ENCODE measurements around the gene CCDC154. TPM values are rescaled to one million over a fixed set of nuclear protein-coding genes. Genes with fewer than 3 reads are reported as not detected.

The CCDC154 gene
- 0.55 TPM for polyA plus RNA-seq (2013, experiment 1 of 2)
- 0.57 TPM for polyA plus RNA-seq (2013, experiment 2 of 2)

DNA sequence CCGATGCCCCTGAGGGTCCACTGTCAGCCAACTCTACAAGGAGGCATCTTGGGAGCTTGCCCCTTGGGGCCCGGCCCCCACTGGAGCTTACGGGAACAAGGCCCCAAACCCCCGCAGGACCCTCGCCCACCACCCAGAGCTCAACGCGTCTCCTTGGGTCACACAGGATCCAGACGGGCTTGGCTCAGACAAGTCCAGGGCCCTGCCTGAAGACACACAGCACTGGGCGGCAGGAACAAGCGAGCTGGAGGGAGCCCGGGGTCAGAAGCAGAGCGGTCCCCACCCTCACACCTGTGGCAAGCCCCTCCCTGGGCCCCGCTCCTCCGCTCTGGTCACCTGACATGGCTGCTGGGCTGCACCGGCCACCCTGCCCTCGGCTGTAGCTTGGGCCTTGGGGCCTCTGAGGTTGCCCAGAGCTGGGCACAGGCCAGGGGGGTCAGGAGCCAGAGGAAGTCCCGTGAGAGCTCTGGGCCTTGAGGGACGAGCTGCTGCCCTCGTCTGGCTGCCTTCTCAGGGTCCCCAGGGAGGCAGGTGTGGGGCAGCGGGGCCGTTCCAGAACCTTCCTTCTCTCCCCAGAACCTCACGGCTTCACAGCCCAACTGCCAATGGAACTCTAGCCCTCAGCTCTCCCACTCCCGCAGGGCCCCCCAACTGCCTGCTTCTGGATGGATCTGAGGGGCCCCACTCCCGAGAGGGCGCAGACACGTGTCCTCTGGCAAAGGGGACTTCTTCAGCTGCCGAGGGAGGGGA, at the start of gene CCDC154:
CCDC154 (minus strand) TSS at position 577 of the 750 bp plus-strand sequence; CDS start at position 343, 234 bp downstream.
- Histone ChIP-seq H3K4me1 (ENCODE audit: insufficient read depth, low read length) (no peaks in the 10 kb centered on the region), H3K9me3 (ENCODE audit: insufficient read depth, low read depth, low read length) (no peaks in the 10 kb centered on the region), H3K27me3 (ENCODE audit: insufficient read depth, low read length) (no peaks in the 10 kb centered on the region), H3K27ac (ENCODE audit: low read depth, low read length) (no peak within 1 kb of the TSS), H3K9ac (ENCODE audit: low read depth, low read length) (no peak within 1 kb of the TSS; the same call in 1 of the 2 replicates), H3K36me3 (ENCODE audit: insufficient read depth, low read length) (peaks cover 16% of the 10 kb centered on the region), H3K4me3 (ENCODE audit: low read length) (no peak within 1 kb of the TSS)
- 92% methylated on average over 27 of the region's 27 CpGs for WGBS

DNA sequence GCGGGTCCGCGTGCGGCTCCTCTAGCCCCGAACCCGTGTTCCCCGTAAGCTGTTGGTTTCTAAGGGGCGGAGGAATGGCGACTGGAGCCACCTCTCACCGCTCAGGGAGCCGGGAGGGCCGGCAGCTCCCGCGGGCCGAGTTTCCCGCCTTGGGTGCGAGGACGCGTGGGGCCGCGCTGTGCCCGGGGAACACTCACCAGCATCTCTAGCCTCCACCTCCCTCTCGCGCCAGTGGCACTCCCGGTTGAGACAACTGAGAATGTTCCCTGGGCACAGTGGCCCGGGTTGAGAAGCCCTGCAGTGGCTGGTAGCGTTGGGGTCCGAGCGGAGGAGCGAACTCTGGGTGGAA, 49.4 kb upstream of the CCDC154 start:
- Histone ChIP-seq H3K4me3 (ENCODE audit: low read length) (peak overlapping the region; percentile 78), H3K27ac (ENCODE audit: low read depth, low read length) (peak overlapping the region; percentile 87), H3K9me3 (ENCODE audit: insufficient read depth, low read depth, low read length) (no peaks in the 10 kb centered on the region), H3K36me3 (ENCODE audit: insufficient read depth, low read length) (peaks cover 41% of the 10 kb centered on the region), H3K4me1 (ENCODE audit: insufficient read depth, low read length) (no peaks in the 10 kb centered on the region), H3K27me3 (ENCODE audit: insufficient read depth, low read length) (0 out of 2 replicates have a peak, but pooled peaks cover 2% of the 10 kb centered on the region), H3K9ac (ENCODE audit: low read depth, low read length) (peak overlapping the region; percentile 92)
- 2% methylated on average over 30 of the region's 30 CpGs for WGBS

GRCh38 chr16:1492923-1493745, 48.8 kb upstream of the CCDC154 start, which contains the start of gene TELO2:
TELO2 (plus strand) TSS chr16:1493360; CDS start chr16:1494282, 922 bp downstream.
- Histone ChIP-seq H3K27ac (ENCODE audit: low read depth, low read length) (peak within 1 kb of the TSS; percentile 87), H3K9me3 (ENCODE audit: insufficient read depth, low read depth, low read length) (no peaks in the 10 kb centered on the region), H3K9ac (ENCODE audit: low read depth, low read length) (peak within 1 kb of the TSS; percentile 92), H3K36me3 (ENCODE audit: insufficient read depth, low read length) (peaks cover 35% of the 10 kb centered on the region), H3K4me3 (ENCODE audit: low read length) (peak within 1 kb of the TSS; percentile 78), H3K27me3 (ENCODE audit: insufficient read depth, low read length) (0 out of 2 replicates have a peak, but pooled peaks cover 2% of the 10 kb centered on the region), H3K4me1 (ENCODE audit: insufficient read depth, low read length) (no peaks in the 10 kb centered on the region)
- WGBS, result 1% methylated on average over 88 of the region's 89 CpGs

GRCh38 chr16:1492082-1492922, 47.9 kb upstream of the CCDC154 start:
- peak overlapping the region; percentile 75 for H3K9ac ChIP-seq (ENCODE audit: low read depth, low read length)
- no peaks in the 10 kb centered on the region for H3K9me3 ChIP-seq (ENCODE audit: insufficient read depth, low read depth, low read length)
- peak overlapping the region; percentile 63; the same call in 1 of the 2 replicates for H3K27ac ChIP-seq (ENCODE audit: low read depth, low read length)
- 88% methylated on average over 23 of the region's 23 CpGs for WGBS
- H3K4me1 ChIP-seq (ENCODE audit: insufficient read depth, low read length), result no peaks in the 10 kb centered on the region
- H3K36me3 ChIP-seq (ENCODE audit: insufficient read depth, low read length), result peaks cover 29% of the 10 kb centered on the region
- H3K27me3 ChIP-seq (ENCODE audit: insufficient read depth, low read length), result 0 out of 2 replicates have a peak, but pooled peaks cover 2% of the 10 kb centered on the region
- H3K4me3 ChIP-seq (ENCODE audit: low read length), result peak overlapping the region; percentile 78

GRCh38 chr16:1491327-1491726, 47.0 kb upstream of the CCDC154 start:
- Histone ChIP-seq H3K9me3 (ENCODE audit: insufficient read depth, low read depth, low read length) (no peaks in the 10 kb centered on the region), H3K9ac (ENCODE audit: low read depth, low read length) (no peak overlapping the region; the same call in 1 of the 2 replicates), H3K4me1 (ENCODE audit: insufficient read depth, low read length) (no peaks in the 10 kb centered on the region), H3K27me3 (ENCODE audit: insufficient read depth, low read length) (peaks cover 2% of the 10 kb centered on the region; the same call in 1 of the 2 replicates), H3K27ac (ENCODE audit: low read depth, low read length) (no peak overlapping the region), H3K4me3 (ENCODE audit: low read length) (no peak overlapping the region), H3K36me3 (ENCODE audit: insufficient read depth, low read length) (peaks cover 19% of the 10 kb centered on the region)
- WGBS, result 89% methylated on average over 12 of the region's 12 CpGs

DNA sequence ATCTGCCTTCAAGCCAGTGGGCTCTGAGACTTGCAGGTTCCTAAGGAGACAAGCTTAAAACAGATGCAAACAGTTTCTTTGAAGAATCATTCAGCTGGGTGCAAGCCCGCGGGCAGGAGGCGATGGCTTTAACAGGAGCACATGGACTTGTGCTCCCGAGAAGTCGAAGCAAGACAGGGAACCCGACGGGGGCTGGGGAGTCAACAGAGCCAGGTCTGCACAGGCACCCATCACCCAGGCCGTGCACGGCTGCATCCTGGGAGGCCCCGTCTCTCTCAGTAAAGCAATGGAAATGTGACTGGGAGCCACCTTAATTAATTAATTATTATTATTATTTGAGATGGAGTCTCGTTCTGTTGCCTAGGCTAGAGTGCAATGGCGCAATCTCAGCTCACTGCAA, 44.7 kb upstream of the CCDC154 start:
- 93% methylated on average over 12 of the region's 12 CpGs for WGBS
- Histone ChIP-seq H3K36me3 (ENCODE audit: insufficient read depth, low read length) (no peaks in the 10 kb centered on the region), H3K9me3 (ENCODE audit: insufficient read depth, low read depth, low read length) (no peaks in the 10 kb centered on the region), H3K4me3 (ENCODE audit: low read length) (no peak overlapping the region), H3K27ac (ENCODE audit: low read depth, low read length) (no peak overlapping the region), H3K27me3 (ENCODE audit: insufficient read depth, low read length) (peaks cover 2% of the 10 kb centered on the region; the same call in 1 of the 2 replicates), H3K9ac (ENCODE audit: low read depth, low read length) (no peak overlapping the region; the same call in 1 of the 2 replicates), H3K4me1 (ENCODE audit: insufficient read depth, low read length) (no peaks in the 10 kb centered on the region)

- Histone ChIP-seq H3K9me3 (ENCODE audit: insufficient read depth, low read depth, low read length) (no peaks in the 10 kb centered on the region), H3K9ac (ENCODE audit: low read depth, low read length) (no peak within 1 kb of the TSS; the same call in 1 of the 2 replicates), H3K27me3 (ENCODE audit: insufficient read depth, low read length) (peaks cover 6% of the 10 kb centered on the region), H3K4me1 (ENCODE audit: insufficient read depth, low read length) (no peaks in the 10 kb centered on the region), H3K36me3 (ENCODE audit: insufficient read depth, low read length) (no peaks in the 10 kb centered on the region), H3K4me3 (ENCODE audit: low read length) (no peak within 1 kb of the TSS), H3K27ac (ENCODE audit: low read depth, low read length) (no peak within 1 kb of the TSS)
- WGBS, result 94% methylated on average over 19 of the region's 19 CpGs
Observed at GRCh38 chr16:1488619-1489018, 44.3 kb upstream of the CCDC154 start, which contains the start of gene PTX4. PTX4 (minus strand) TSS chr16:1488944; CDS start chr16:1488909, 35 bp downstream.

GRCh38 chr16:1488054-1488601, 43.8 kb upstream of the CCDC154 start:
- H3K9ac ChIP-seq (ENCODE audit: low read depth, low read length), result no peak overlapping the region
- no peak overlapping the region for H3K27ac ChIP-seq (ENCODE audit: low read depth, low read length)
- H3K4me1 ChIP-seq (ENCODE audit: insufficient read depth, low read length), result no peaks in the 10 kb centered on the region
- no peaks in the 10 kb centered on the region for H3K9me3 ChIP-seq (ENCODE audit: insufficient read depth, low read depth, low read length)
- WGBS, result 91% methylated on average over 24 of the region's 24 CpGs
- H3K27me3 ChIP-seq (ENCODE audit: insufficient read depth, low read length), result peaks cover 7% of the 10 kb centered on the region
- no peaks in the 10 kb centered on the region for H3K36me3 ChIP-seq (ENCODE audit: insufficient read depth, low read length)
- no peak overlapping the region for H3K4me3 ChIP-seq (ENCODE audit: low read length)

GRCh38 chr16:1487395-1488053, 43.2 kb upstream of the CCDC154 start:
- Histone ChIP-seq H3K4me3 (ENCODE audit: low read length) (no peak overlapping the region), H3K27me3 (ENCODE audit: insufficient read depth, low read length) (peaks cover 7% of the 10 kb centered on the region), H3K4me1 (ENCODE audit: insufficient read depth, low read length) (no peaks in the 10 kb centered on the region), H3K27ac (ENCODE audit: low read depth, low read length) (no peak overlapping the region), H3K9me3 (ENCODE audit: insufficient read depth, low read depth, low read length) (no peaks in the 10 kb centered on the region), H3K36me3 (ENCODE audit: insufficient read depth, low read length) (no peaks in the 10 kb centered on the region), H3K9ac (ENCODE audit: low read depth, low read length) (no peak overlapping the region)
- 95% methylated on average over 39 of the region's 39 CpGs for WGBS
